Measurements from ENCODE around the gene ACOX3.

GRCh38 chr4:8403173-8403753, 37.3 kb downstream of the ACOX3 start:
- TF ChIP-seq CTCF (IDR thresholded peaks at IDR 0.05) (peak; percentile 88 to 97 (median 92)), POLR2A (IDR thresholded peaks at IDR 0.05) (no peak)
